ENCODE measurements around the gene PODNL1.

- TF ChIP-seq, protein P1, sequence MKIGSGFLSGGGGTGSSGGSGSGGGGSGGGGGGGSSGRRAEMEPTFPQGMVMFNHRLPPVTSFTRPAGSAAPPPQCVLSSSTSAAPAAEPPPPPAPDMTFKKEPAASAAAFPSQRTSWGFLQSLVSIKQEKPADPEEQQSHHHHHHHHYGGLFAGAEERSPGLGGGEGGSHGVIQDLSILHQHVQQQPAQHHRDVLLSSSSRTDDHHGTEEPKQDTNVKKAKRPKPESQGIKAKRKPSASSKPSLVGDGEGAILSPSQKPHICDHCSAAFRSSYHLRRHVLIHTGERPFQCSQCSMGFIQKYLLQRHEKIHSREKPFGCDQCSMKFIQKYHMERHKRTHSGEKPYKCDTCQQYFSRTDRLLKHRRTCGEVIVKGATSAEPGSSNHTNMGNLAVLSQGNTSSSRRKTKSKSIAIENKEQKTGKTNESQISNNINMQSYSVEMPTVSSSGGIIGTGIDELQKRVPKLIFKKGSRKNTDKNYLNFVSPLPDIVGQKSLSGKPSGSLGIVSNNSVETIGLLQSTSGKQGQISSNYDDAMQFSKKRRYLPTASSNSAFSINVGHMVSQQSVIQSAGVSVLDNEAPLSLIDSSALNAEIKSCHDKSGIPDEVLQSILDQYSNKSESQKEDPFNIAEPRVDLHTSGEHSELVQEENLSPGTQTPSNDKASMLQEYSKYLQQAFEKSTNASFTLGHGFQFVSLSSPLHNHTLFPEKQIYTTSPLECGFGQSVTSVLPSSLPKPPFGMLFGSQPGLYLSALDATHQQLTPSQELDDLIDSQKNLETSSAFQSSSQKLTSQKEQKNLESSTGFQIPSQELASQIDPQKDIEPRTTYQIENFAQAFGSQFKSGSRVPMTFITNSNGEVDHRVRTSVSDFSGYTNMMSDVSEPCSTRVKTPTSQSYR (CRISPR knock-in tag; IDR thresholded peaks at IDR 0.05): no peak
- TF ChIP-seq ATF1 (CRISPR knock-in tag; IDR thresholded peaks at IDR 0.05) (no peak), RORB (CRISPR knock-in tag; IDR thresholded peaks at IDR 0.05) (no peak), MAX (CRISPR knock-in tag; IDR thresholded peaks at IDR 0.05) (no peak), CTCF (IDR thresholded peaks at IDR 0.05) (no peak), NFYB (CRISPR knock-in tag; conservative IDR thresholded peaks at IDR 0.05; ENCODE audit: low read depth) (no peak), E2F4 (CRISPR knock-in tag; IDR thresholded peaks at IDR 0.05; ENCODE audit: borderline replicate concordance, low read depth) (no peak), TEAD1 (CRISPR knock-in tag; IDR thresholded peaks at IDR 0.05) (no peak)
- TF ChIP-seq, protein P2, sequence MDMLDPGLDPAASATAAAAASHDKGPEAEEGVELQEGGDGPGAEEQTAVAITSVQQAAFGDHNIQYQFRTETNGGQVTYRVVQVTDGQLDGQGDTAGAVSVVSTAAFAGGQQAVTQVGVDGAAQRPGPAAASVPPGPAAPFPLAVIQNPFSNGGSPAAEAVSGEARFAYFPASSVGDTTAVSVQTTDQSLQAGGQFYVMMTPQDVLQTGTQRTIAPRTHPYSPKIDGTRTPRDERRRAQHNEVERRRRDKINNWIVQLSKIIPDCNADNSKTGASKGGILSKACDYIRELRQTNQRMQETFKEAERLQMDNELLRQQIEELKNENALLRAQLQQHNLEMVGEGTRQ (CRISPR knock-in tag; IDR thresholded peaks at IDR 0.05): no peak
- TF ChIP-seq, protein P3, sequence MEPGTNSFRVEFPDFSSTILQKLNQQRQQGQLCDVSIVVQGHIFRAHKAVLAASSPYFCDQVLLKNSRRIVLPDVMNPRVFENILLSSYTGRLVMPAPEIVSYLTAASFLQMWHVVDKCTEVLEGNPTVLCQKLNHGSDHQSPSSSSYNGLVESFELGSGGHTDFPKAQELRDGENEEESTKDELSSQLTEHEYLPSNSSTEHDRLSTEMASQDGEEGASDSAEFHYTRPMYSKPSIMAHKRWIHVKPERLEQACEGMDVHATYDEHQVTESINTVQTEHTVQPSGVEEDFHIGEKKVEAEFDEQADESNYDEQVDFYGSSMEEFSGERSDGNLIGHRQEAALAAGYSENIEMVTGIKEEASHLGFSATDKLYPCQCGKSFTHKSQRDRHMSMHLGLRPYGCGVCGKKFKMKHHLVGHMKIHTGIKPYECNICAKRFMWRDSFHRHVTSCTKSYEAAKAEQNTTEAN (CRISPR knock-in tag; IDR thresholded peaks at IDR 0.05): no peak
These were observed 51.2 kb downstream of the PODNL1 start for GRCh38 chr19:13887018-13887436.
